Uterus (tissue), 2 donors: Measurements from ENCODE around the gene DHX38.

Source experiments
- CTCF ChIP-seq, 4 experiments: fragments of 200-600 bp in 2 of 4; fragments of 450-650 bp in 2 of 4; sonication (generic) in 2 of 4; IDR thresholded peaks; one replicate each; pipeline ENCODE4 v1.5.1; 2016 to 2019; ENCODE audit warnings: antibody characterized with exemption in 4 of 4, mild to moderate bottlenecking in 2 of 4, moderate library complexity in 1 of 4
- POLR2A ChIP-seq, 2 donors: fragments of 450-650 bp; IDR thresholded peaks; one replicate each; pipeline ENCODE4 v1.6.1; 2016; ENCODE audit warnings: antibody characterized with exemption in 2 of 2, mild to moderate bottlenecking in 1 of 2, moderate library complexity in 1 of 2

GRCh38 chr16:72122916-72123315, 29.3 kb downstream of the DHX38 start:
- TF ChIP-seq CTCF (IDR thresholded peaks at IDR 0.05) (no peak), POLR2A (IDR thresholded peaks at IDR 0.05) (no peak)
